ENCODE data around the gene CCBE1. TPM values are rescaled to one million over a fixed set of nuclear protein-coding genes. Genes with fewer than 3 reads are reported as not detected.
"Not testable (repeated sequence)": the region's sequence is repeated elsewhere in the genome, so short reads cannot be mapped to it uniquely, and the experiment has no call there.

CCBE1 gene
- total RNA-seq, 3 donors from 2014 or later, result 0.18 TPM; not detected in 2

DNA sequence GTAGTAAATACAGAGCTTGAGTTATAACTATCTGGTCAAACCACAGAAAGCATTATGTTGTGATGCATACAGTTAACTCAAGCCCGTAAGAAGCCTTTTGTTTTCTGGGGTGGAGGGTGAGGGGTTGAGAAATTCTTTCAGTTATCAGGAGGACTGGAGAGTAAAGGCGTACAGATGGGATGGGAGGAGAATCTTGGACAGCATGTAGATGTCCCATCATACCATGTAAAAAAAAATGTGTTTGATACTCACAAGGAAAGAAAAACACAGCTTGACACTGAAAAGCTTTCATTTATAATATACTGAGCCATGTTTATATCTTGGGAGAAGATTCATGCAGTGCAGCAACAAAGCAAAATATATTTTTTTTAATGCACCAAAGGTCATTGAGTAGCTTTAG, 12.4 kb downstream of the CCBE1 start:
- Mint-ChIP-seq H3K4me1 (ENCODE audit: low read depth) (no peaks in the 10 kb centered on the region), H3K36me3 (ENCODE audit: insufficient read depth) (no peaks in the 10 kb centered on the region), H3K4me3 (no peak overlapping the region), H3K27me3 (ENCODE audit: low read depth) (peaks cover 8% of the 10 kb centered on the region), H3K9me3 (no peaks in the 10 kb centered on the region)
- no peak for DNase-seq
- no peak for ATAC-seq

DNA sequence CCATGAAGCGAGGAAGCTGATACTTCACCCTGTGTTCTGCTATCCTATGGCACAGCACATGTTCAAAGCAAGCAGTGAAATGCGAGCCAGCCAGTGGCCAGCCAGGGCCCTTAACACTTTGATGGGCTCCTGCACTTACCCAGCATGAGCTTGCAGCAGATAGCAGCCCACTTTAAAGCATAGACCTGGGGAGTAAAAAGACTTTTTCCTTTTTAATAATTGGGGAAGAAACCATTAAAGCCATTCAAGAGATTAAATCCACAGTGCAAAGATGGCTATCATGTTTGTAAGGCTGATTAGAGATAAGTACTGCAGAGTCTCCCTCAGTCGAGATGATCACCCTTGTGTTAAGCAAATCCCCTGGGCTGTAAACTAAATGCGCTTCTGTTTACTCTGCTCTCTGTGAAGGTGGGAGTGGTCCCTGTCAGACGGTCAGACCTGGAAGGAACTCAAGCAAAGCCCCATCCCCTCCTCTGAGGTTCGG, 15.7 kb downstream of the CCBE1 start:
- peaks cover 2% of the 10 kb centered on the region for H3K27me3 Mint-ChIP-seq (ENCODE audit: low read depth)
- no peaks in the 10 kb centered on the region for H3K36me3 Mint-ChIP-seq (ENCODE audit: insufficient read depth)
- no peak for ATAC-seq
- DNase-seq, result no peak
- peaks cover 3% of the 10 kb centered on the region for H3K9me3 Mint-ChIP-seq
- no peak overlapping the region for H3K4me3 Mint-ChIP-seq
- H3K4me1 Mint-ChIP-seq (ENCODE audit: low read depth), result no peaks in the 10 kb centered on the region

DNA sequence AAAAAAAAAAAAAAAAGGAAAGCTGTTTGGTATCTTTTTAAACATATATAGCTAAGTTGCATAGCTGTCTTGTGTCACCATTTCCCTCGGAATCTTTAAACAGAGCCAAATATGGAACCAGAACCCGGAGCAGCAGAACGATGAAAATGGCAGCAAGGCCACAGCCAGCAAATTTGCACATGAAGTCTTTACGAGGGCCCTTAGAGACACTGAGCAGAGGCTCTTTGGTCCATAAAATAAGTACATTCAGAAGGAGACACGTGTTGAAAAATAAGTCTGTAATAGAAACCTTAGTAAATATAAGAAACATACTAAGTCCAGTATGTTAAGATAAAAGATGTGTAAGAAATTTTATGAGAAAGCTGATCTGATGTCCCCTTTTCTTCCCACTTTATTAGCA, 16.2 kb downstream of the CCBE1 start:
- ATAC-seq (no peak), DNase-seq (no peak)
- Mint-ChIP-seq H3K27me3 (ENCODE audit: low read depth) (peaks cover 2% of the 10 kb centered on the region), H3K4me3 (no peak overlapping the region), H3K9me3 (peaks cover 3% of the 10 kb centered on the region), H3K4me1 (ENCODE audit: low read depth) (no peaks in the 10 kb centered on the region), H3K36me3 (ENCODE audit: insufficient read depth) (no peaks in the 10 kb centered on the region)

DNA sequence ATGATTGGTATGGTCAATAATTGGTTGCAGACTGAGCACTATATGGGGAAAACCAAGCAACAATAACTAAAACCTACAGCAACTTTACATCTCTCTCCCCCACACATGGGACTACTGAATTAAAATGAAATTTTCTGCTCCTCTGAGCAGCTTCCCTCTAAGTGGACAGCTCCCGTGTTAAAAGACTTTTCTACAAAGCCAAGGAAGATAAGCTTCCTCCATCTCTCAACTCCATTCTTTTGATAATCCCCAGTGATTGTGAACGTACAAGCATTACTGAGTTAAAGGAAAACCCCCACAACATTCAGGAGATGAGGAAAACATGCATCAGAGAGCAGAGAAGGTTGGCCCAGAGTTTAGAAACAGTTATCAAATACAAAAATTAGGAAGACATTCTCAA, 21.9 kb downstream of the CCBE1 start:
- no peak overlapping the region for H3K4me3 Mint-ChIP-seq
- H3K9me3 Mint-ChIP-seq, result peaks cover 3% of the 10 kb centered on the region
- ATAC-seq, result no peak
- DNase-seq, result no peak
- peaks cover 4% of the 10 kb centered on the region for H3K27me3 Mint-ChIP-seq (ENCODE audit: low read depth)
- no peaks in the 10 kb centered on the region for H3K4me1 Mint-ChIP-seq (ENCODE audit: low read depth)
- H3K36me3 Mint-ChIP-seq (ENCODE audit: insufficient read depth), result no peaks in the 10 kb centered on the region

DNA sequence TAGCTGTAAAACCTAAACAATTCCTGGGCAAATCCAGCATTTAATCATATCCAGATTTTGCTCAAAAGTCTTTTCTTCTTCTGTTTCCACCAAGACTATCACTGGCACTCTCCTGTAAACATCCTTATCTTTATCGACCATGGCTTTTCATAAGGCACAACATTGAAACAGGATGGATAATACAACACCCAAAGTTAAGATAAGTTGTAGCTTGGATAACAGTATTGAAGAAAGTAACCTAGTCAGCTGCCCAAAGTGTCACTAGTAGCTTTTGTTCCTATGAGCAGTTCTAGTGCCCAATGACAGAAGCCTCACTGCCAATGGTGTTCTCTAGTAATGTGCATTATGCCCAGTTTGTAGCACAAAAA, 22.3 kb downstream of the CCBE1 start:
- Mint-ChIP-seq H3K36me3 (ENCODE audit: insufficient read depth) (no peaks in the 10 kb centered on the region), H3K4me1 (ENCODE audit: low read depth) (no peaks in the 10 kb centered on the region), H3K9me3 (peaks cover 3% of the 10 kb centered on the region), H3K4me3 (no peak overlapping the region), H3K27me3 (ENCODE audit: low read depth) (peaks cover 4% of the 10 kb centered on the region)
- ATAC-seq, result no peak
- no peak for DNase-seq

DNA sequence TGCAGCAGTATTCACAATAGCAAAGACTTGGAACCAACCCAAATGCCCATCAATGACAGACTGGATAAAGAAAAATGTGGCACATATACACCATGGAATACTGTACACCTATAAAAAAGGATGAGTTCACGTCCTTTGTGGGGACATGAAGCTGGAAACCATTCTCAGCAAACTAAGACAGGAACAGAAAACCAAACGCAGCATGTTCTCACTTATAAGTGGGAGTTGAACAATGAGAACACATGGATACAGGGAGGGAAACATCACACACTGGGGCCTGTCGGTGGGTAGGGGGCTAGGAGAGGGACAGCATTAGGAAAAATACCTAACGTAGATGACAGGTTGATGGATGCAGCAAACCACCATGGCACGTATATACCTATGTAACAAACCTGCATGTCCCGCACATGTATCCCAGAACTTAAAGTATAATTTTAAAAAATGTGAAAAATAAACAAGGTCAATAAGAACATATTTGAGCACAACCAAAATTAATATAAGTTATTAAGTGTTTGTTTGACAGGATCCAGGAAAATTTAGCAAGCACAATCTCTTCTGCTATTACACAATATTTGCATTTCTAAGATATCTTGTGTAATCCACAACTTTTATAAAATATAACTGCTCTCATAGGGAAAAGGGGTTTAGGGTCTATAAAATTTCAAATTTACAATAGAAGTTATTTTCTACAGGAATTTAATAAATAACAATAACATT, 22.9 kb downstream of the CCBE1 start:
- Mint-ChIP-seq H3K4me3 (no peak overlapping the region), H3K27me3 (ENCODE audit: low read depth) (peaks cover 4% of the 10 kb centered on the region), H3K4me1 (ENCODE audit: low read depth) (no peaks in the 10 kb centered on the region), H3K9me3 (peaks cover 3% of the 10 kb centered on the region), H3K36me3 (ENCODE audit: insufficient read depth) (no peaks in the 10 kb centered on the region)
- DNase-seq (no peak), ATAC-seq (no peak)

DNA sequence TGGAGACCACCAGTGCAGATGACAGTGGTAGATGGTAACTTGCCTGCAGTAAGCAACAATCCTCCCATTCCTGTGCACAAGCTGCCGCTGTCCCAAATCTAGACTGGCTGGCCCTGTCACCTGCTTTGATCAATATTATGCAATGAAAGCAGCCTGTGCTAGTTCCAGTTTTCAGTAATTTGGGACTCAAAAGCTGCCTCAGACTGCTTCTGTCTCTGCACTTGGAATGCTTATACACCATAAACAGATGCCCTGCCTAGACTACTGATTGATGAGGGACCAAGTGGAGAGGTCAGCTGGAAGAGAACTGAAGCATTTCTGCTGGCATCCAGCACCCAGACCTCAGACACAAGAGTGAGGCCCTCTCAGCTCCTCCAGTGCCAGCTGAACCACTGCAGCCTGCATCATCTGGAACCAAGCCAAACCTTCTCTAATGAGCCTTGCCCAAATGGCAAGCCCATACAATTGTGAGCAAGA, 24.9 kb downstream of the CCBE1 start:
- no peaks in the 10 kb centered on the region for H3K9me3 Mint-ChIP-seq
- no peak for ATAC-seq
- H3K36me3 Mint-ChIP-seq (ENCODE audit: insufficient read depth), result no peaks in the 10 kb centered on the region
- peaks cover 7% of the 10 kb centered on the region for H3K27me3 Mint-ChIP-seq (ENCODE audit: low read depth)
- no peak overlapping the region for H3K4me3 Mint-ChIP-seq
- DNase-seq, result no peak
- no peaks in the 10 kb centered on the region for H3K4me1 Mint-ChIP-seq (ENCODE audit: low read depth)

DNA sequence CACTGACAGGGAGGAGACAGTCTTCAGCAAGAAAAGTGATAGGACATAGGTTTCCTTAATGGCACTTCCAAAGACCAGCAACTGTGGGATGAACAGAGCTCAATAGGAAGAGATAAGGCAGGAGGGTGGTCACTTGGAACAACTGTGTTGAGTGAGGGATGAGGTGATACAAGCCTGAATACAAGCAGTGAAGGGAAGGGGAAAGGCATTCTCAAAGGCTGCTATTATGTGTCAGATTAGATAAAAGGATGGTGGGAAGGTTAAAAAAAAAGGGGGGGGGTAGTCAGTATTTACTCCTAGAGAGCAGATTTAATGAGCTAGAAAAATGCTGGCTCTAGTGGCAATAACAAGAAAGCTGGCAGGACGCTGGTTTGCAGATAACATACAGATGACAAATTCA, 25.7 kb downstream of the CCBE1 start:
- Mint-ChIP-seq H3K4me3 (no peak overlapping the region), H3K27me3 (ENCODE audit: low read depth) (peaks cover 7% of the 10 kb centered on the region)
- DNase-seq, result no peak

DNA sequence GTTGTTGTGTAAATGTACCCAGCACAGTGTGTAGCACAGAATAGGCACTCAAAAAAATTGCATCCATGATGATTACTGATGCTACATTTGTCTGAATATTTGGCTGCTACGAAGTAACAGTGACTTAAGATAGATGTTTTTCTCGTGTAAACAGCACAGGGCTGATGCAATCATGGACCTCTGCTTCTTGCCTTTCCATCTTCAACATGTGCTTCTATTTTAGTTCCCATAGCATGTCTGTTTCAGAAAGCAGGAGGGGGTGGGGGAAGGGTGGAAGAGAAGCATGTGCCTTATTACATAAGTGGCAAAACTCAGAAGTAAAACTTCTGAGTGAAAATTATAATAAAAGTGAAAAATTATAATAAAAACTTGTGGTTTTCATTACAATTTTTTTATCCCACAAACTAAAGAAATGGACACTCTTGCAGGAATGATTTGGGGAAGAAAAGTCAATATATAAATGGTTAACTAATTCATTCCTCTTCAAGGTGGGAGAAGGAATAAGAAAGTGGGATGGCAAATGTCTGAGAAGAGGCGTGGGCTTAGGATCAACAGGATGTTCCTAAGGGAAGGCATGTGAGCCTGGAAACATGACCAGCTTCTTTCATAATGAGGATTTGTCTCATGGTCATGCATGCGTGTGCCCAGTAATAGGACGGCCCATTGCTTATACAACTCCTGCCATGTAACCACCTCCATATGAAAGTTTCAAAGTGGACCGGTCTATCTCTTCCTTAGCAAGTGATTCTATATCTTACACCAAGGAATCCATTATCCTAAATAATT, 27.2 kb downstream of the CCBE1 start:
- Mint-ChIP-seq H3K4me3 (no peak overlapping the region), H3K27me3 (ENCODE audit: low read depth) (peaks cover 8% of the 10 kb centered on the region), H3K4me1 (ENCODE audit: low read depth) (no peaks in the 10 kb centered on the region), H3K9me3 (no peaks in the 10 kb centered on the region), H3K36me3 (ENCODE audit: insufficient read depth) (no peaks in the 10 kb centered on the region)
- ATAC-seq (no peak), DNase-seq (no peak)

More for the DNA sequence above, 25.7 kb downstream of the CCBE1 start:
- ATAC-seq, result no peak
- H3K9me3 Mint-ChIP-seq, result no peaks in the 10 kb centered on the region
- H3K4me1 Mint-ChIP-seq (ENCODE audit: low read depth), result no peaks in the 10 kb centered on the region
- H3K36me3 Mint-ChIP-seq (ENCODE audit: insufficient read depth), result no peaks in the 10 kb centered on the region

DNA sequence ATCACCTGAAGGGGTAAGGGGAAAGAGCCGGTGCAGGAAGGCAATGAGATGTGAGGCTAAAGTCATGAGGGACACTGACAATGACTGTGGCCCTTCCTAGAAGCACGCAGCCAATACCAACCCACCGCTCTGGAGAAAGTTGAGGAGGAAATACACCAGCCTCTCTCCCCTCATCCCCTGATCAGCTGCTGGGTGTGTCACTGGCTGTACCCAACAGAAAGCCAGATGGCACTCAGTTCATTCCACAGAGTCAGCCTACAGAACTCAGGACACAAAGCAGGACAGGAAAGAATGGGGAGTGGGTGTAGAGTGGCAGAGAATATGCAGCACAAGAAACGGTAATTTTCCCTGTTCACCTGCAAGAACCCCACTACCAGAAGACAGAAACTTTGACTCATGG, 29.7 kb downstream of the CCBE1 start:
- no peaks in the 10 kb centered on the region for H3K9me3 Mint-ChIP-seq
- no peak for ATAC-seq
- no peak overlapping the region for H3K4me3 Mint-ChIP-seq
- H3K36me3 Mint-ChIP-seq (ENCODE audit: insufficient read depth), result no peaks in the 10 kb centered on the region
- H3K4me1 Mint-ChIP-seq (ENCODE audit: low read depth), result no peaks in the 10 kb centered on the region
- no peak for DNase-seq
- peaks cover 7% of the 10 kb centered on the region for H3K27me3 Mint-ChIP-seq (ENCODE audit: low read depth)

DNA sequence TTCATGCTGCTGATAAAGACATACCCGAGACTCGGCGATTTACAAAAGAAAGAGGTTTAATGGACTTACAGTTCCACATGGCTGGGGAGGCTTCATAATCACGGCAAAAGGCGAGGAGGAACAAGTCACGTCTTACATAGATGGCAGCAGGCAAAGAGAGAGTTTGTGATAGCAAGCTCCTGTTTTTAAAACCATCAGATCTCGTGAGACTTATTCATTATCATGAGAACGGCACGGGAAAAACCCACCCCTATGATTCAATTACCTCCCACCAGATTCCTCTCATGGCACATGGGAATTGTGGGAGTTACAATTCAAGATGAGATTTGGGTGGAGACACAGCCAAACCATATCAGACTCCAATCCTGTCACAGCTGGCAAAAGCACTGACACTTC, 31.2 kb downstream of the CCBE1 start:
- not testable (repeated sequence) for DNase-seq; H3K36me3 Mint-ChIP-seq (ENCODE audit: insufficient read depth); H3K4me1 Mint-ChIP-seq (ENCODE audit: low read depth); ATAC-seq; H3K27me3 Mint-ChIP-seq (ENCODE audit: low read depth); H3K9me3 Mint-ChIP-seq; H3K4me3 Mint-ChIP-seq

DNA sequence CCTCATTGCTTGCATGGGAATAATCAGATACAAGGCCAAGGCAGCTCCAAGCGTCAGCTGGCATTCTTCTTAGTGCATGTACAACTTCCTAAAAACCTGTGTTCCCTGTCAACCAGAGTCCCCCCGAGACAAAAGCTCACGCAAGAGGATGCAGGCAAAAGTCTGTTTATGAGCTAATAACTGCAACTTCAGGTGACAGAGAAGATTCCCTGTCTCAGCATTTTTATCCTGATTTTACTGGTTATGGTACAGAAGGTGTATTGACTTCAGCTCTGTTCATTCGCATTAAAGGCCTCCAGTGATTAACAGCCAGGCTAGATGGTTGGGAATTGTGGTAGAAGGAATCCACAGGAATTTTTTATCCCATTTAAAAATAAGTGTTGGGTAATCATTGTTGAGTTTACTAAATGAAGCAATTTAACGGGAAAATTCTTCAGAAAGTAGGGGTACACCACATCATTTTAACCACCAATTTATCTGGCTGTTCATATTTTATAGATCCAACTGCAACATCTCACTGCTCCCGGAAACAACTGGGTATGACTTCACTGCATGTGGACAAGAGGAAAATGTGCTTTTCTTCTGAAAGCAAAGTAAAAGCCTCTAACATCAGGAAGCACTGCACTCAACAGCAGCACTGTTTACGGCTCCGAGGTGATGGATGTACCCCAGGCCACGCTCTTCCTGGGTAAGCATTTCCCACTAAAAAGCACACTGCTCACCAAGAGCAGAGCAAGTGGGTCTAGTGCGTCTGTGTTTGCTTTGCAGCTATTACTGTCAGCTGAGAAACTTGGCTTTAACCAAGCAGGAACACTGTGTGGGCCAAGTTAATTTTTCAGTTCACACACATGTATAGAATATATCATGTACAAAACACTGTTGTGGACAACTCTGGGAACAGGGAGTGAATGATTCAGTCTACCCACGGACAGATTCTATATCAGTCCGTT, 31.9 kb downstream of the CCBE1 start:
- peaks cover 4% of the 10 kb centered on the region for H3K27me3 Mint-ChIP-seq (ENCODE audit: low read depth)
- no peak overlapping the region for H3K4me3 Mint-ChIP-seq
- ATAC-seq, result no peak
- no peaks in the 10 kb centered on the region for H3K9me3 Mint-ChIP-seq
- H3K4me1 Mint-ChIP-seq (ENCODE audit: low read depth), result no peaks in the 10 kb centered on the region
- H3K36me3 Mint-ChIP-seq (ENCODE audit: insufficient read depth), result no peaks in the 10 kb centered on the region
- no peak for DNase-seq

DNA sequence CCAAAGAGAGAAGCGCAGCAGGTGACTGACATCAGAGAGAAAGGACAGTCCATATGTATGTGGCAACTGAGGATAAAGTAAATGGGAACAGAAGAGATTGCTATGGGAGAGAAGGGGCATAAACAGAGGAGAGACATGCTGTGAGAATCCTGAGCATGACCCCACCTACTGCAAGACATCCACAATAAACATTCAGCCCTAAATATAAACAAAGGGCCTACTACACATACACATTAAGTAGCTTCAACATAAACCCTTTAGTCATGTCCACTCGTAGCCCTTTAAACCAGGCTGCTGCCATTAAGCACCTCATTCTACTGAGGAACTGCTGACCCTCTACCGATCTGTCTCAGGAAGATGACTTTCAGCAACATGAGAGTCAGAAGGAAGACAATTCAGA, 32.9 kb downstream of the CCBE1 start:
- H3K4me1 Mint-ChIP-seq (ENCODE audit: low read depth), result no peaks in the 10 kb centered on the region
- peaks cover 4% of the 10 kb centered on the region for H3K27me3 Mint-ChIP-seq (ENCODE audit: low read depth)
- no peaks in the 10 kb centered on the region for H3K36me3 Mint-ChIP-seq (ENCODE audit: insufficient read depth)
- peak in 1 of 2 donors; percentile 23 for ATAC-seq
- no peak for DNase-seq
- H3K4me3 Mint-ChIP-seq, result no peak overlapping the region
- H3K9me3 Mint-ChIP-seq, result no peaks in the 10 kb centered on the region

DNA sequence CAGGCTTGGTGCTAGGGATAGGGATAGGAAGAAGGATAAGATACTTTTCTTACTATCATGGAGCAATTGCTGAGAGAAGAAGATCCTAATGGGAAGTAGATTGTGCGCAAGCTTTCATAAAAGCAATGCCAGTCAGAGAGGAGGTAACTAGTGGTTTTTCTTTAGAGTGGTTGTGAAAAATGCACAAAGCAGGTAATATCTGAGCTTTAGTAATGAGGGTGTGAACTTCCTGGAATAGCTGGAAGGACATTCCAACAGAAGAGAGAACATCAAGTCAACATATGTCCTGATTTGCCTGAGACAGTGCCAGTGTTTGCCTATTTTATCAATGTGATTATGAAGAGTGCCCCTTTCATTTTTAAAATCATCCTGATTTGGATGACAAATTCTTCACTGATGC, 34.1 kb downstream of the CCBE1 start:
- no peaks in the 10 kb centered on the region for H3K9me3 Mint-ChIP-seq
- peaks cover 4% of the 10 kb centered on the region for H3K27me3 Mint-ChIP-seq (ENCODE audit: low read depth)
- H3K4me1 Mint-ChIP-seq (ENCODE audit: low read depth), result no peaks in the 10 kb centered on the region
- H3K4me3 Mint-ChIP-seq, result no peak overlapping the region
- DNase-seq, result no peak
- H3K36me3 Mint-ChIP-seq (ENCODE audit: insufficient read depth), result no peaks in the 10 kb centered on the region
- ATAC-seq, result no peak
